K562 (cell line): ENCODE measurements around the gene PGAM2. TPM values are rescaled to one million over a fixed set of nuclear protein-coding genes. Genes with fewer than 3 reads are reported as not detected.
"Not testable (repeated sequence)": the region's sequence is repeated elsewhere in the genome, so short reads cannot be mapped to it uniquely, and the experiment has no call there.

Source experiments
- ATAC-seq: fragments of 200-7000 bp; cut with Tn5 transposase; 3 replicates; pipeline ENCODE4 v1.9.1; 2020; ENCODE audit warnings: moderate library complexity
- BruUV-seq: library from RNA; stranded (reverse); fragments of 400-500 nt; replicated peaks from 2 replicates; lab custom pipeline; 2021; lab: Mats Ljungman, UMichigan
- CTCF ChIA-PET: fragments of 300-600 bp; formaldehyde crosslinking; extraction: SDS; loops from one replicate; lab custom pipeline; 2021; ENCODE audit warnings: low intra/inter-chr PET ratio; lab: Yijun Ruan, JAX
- POLR2A ChIA-PET: fragments of 300-600, 350-650 bp; sonication (Branson Sonifier 250); formaldehyde crosslinking; extraction: SDS; loops from one replicate; lab custom pipeline; 2021; ENCODE audit warnings: antibody characterized with exemption, inconsistent platforms; lab: Yijun Ruan, JAX
- DNase-seq, 4 experiments: peaks; one replicate each; pipeline versions ENCODE4 v3.0.0 to v3.0.0-alpha.2; 2011 to 2018; ENCODE audit warnings: low spot score in 3 of 4, mixed read lengths in 3 of 4; ENCODE audit errors: extremely low read depth in 1 of 4
- FAIRE-seq: peaks from 2 replicates; lab custom pipeline; 2011; peaks lifted over from hg19 to GRCh38; lab: Jason Lieb, UNC
- H2AFZ ChIP-seq: 2 replicates; pipeline ENCODE4 v1.6.0; 2011; ENCODE audit warnings: low read depth, low read length, control low read depth, inconsistent platforms
- H3K27ac ChIP-seq: fragments of 200-600 bp; 3 replicates; pipeline ENCODE4 v1.8.0; 2011; ENCODE audit warnings: low read depth, mild to moderate bottlenecking, control low read depth, inconsistent platforms, low read length, moderate library complexity, mixed read lengths; ENCODE audit errors: extremely low read depth
- H3K27me3 ChIP-seq, 2 experiments: fragments of 300-600 bp in 1 of 2; 2 replicates in 1 of 2; 3 replicates in 1 of 2; pipeline versions ENCODE4 v1.6.0 to v1.8.0; 2011; ENCODE audit warnings: inconsistent platforms in 2 of 2, low read length in 2 of 2, mild to moderate bottlenecking in 1 of 2, mixed read lengths in 1 of 2, moderate library complexity in 1 of 2; ENCODE audit not compliant: control insufficient read depth in 2 of 2, insufficient read depth in 2 of 2
- H3K36me3 ChIP-seq: fragments of 300-600 bp; 3 replicates; pipeline ENCODE4 v1.8.0; 2011; ENCODE audit warnings: mild to moderate bottlenecking, low read length, inconsistent platforms; ENCODE audit not compliant: control insufficient read depth, insufficient read depth
- H3K4me1 ChIP-seq, 2 experiments: fragments of 200-600 bp in 1 of 2; replicated peaks in 1 of 2; 2 replicates in 1 of 2; 3 replicates in 1 of 2; pipeline versions ENCODE4 v1.5.1 to v1.8.0; 2011; ENCODE audit warnings: inconsistent platforms in 2 of 2, low read length in 2 of 2, mild to moderate bottlenecking in 1 of 2, mixed read lengths in 1 of 2, moderate library complexity in 1 of 2; ENCODE audit not compliant: control insufficient read depth in 2 of 2, insufficient read depth in 2 of 2
- H3K4me2 ChIP-seq: 2 replicates; pipeline ENCODE4 v1.6.1; 2011; ENCODE audit warnings: low read length, control low read depth, inconsistent platforms, mixed read lengths; ENCODE audit not compliant: insufficient read depth
- H3K4me3 ChIP-seq: fragments of 200-600 bp; sonication (generic), shearing (Covaris generic); 2 replicates; pipeline ENCODE4 v1.5.1; 2016; ENCODE audit warnings: control low read depth, inconsistent platforms
- H3K79me2 ChIP-seq: fragments of 200-600 bp; 3 replicates; pipeline ENCODE4 v1.8.0; 2011; ENCODE audit warnings: low read length, inconsistent platforms; ENCODE audit not compliant: control insufficient read depth, insufficient read depth
- H3K9ac ChIP-seq, 2 experiments: 2 replicates each; pipeline versions ENCODE4 v1.6.0 to v1.6.1; 2011; ENCODE audit warnings: low read depth in 2 of 2, low read length in 2 of 2, control low read depth in 1 of 2, inconsistent platforms in 1 of 2, mild to moderate bottlenecking in 1 of 2, mixed read lengths in 1 of 2; ENCODE audit not compliant: insufficient read depth in 1 of 2
- H3K9me1 ChIP-seq: one replicate; pipeline ENCODE4 v1.6.0; 2011; ENCODE audit warnings: inconsistent platforms, mild to moderate bottlenecking, low read length, moderate library complexity; ENCODE audit not compliant: control insufficient read depth, insufficient read depth
- H3K9me3 ChIP-seq: replicated peaks from 2 replicates; pipeline ENCODE4 v1.5.1; 2011; ENCODE audit warnings: low read depth, low read length, inconsistent platforms; ENCODE audit not compliant: control insufficient read depth, insufficient read depth
- H4K20me1 ChIP-seq: replicated peaks from 2 replicates; pipeline ENCODE4 v1.6.1; 2011; ENCODE audit warnings: low read length, inconsistent platforms, mixed read lengths; ENCODE audit not compliant: control insufficient read depth, insufficient read depth
- NRF1 ChIP-seq, 2 experiments: fragments of 450-650 bp; IDR thresholded peaks in 1 of 2; conservative IDR thresholded peaks in 1 of 2; 2 replicates each; pipeline ENCODE4 v1.6.1; 2014; ENCODE audit warnings: mild to moderate bottlenecking in 2 of 2
- RBM25 ChIP-seq: fragments of 200-400 bp; formaldehyde crosslinking; IDR thresholded peaks from 2 replicates; pipeline ENCODE4 v1.6.1; 2018; ENCODE audit warnings: low read length, low read depth, moderate library complexity; ENCODE audit not compliant: severe bottlenecking
- SP1 ChIP-seq: sonication (generic); formaldehyde crosslinking; IDR thresholded peaks from 2 replicates; pipeline ENCODE4 v1.8.1; 2022; ENCODE audit warnings: mild to moderate bottlenecking, missing genetic modification reagents
- ZFP36 ChIP-seq: fragments of 150-350 bp; IDR thresholded peaks from 2 replicates; pipeline ENCODE4 v1.6.1; 2018; ENCODE audit warnings: low read length, low read depth; ENCODE audit not compliant: partially characterized antibody
- ZNF121 ChIP-seq: sonication (generic); formaldehyde crosslinking; conservative IDR thresholded peaks from 2 replicates; pipeline ENCODE4 v1.8.0; 2022; ENCODE audit warnings: missing genetic modification reagents
- WGBS: fragments of 100-300 bp; shearing (Covaris generic); methylation state at CpG from one replicate; pipeline ENCODE4 v1.1.6; 2016; ENCODE audit warnings: low coverage, mixed read lengths; ENCODE audit not compliant: insufficient coverage; ENCODE audit errors: missing lambda C conversion rate; 5-methylcytosine and 5-hydroxymethylcytosine counted together
- in situ Hi-C: fragments of 300-500 bp; cut with MboI; formaldehyde crosslinking; loops from 4 replicates; pipeline ENCODE4 v1.15.0; 2018; ENCODE audit warnings: inconsistent platforms, mixed read lengths
- intact Hi-C: fragments of 100-400 bp; cut with micrococcal nuclease; formaldehyde crosslinking; loops from 2 replicates; pipeline ENCODE4 v1.14.2; 2022
- polyA plus RNA-seq, 8 experiments: library from polyadenylated mRNA; depleted of rRNA in 4 of 8; stranded (reverse) in 5 of 8; unstranded in 3 of 8; fragments of >200 nt; fragmentation: Nextera tagmentation in 2 of 8; fragmentation: Illumina TruSeq in 1 of 8; extraction: Ambion mirVana in 2 of 8; extraction: Trizol in 1 of 8; gene quantifications; 2 replicates each; pipeline versions ENCODE4 v1.2.1 to v1.2.3, GENCODE V29; 2011 to 2014; ENCODE audit warnings: inconsistent platforms in 1 of 8, missing spikeins in 1 of 8
- total RNA-seq, 7 experiments: library from RNA; depleted of rRNA in 6 of 7; stranded (reverse); fragments of >200 nt in 6 of 7; fragmentation: Illumina TruSeq in 2 of 7; extraction: Trizol in 2 of 7; gene quantifications; 2 replicates each; pipeline versions ENCODE4 v1.2.1 to v1.2.3, GENCODE V29; 2011 to 2021; ENCODE audit warnings: low replicate concordance in 1 of 7

PGAM2 gene
- total and polyA plus RNA-seq, 9 of the 15 experiments (the other 6 are each of a cell fraction or from before 2014, with no cell fraction given): not detected

DNA sequence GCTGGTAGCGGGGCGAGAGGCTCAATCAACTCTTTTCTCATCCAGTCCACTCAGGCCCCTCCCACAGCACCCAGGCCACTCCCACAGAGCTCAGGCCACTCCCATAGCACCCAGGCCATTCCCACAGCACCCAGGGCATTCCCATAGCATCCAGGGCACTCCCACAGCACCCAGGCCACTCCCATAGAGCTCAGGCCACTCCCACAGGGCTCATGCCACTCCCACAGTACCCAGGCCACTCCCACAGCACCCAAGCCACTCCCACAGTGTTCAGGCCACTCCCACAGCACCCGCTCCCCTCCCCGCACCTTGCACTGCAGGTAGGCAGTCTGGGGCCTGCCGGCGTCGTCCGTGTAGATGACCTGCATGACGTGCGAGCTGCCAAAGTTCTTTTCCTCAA is 29.0 kb downstream of the PGAM2 start:
- H3K4me2 ChIP-seq, POLR2A ChIA-PET, intact Hi-C loops, FAIRE-seq, BruUV-seq, H2AFZ ChIP-seq, in situ Hi-C loops, H3K27me3 ChIP-seq, H3K27ac ChIP-seq, H3K9me3 ChIP-seq, H4K20me1 ChIP-seq, H3K9me1 ChIP-seq, CTCF ChIA-PET, H3K4me3 ChIP-seq, H3K36me3 ChIP-seq, H3K9ac ChIP-seq, H3K79me2 ChIP-seq: not testable (repeated sequence)
- H3K4me1 ChIP-seq: peaks cover 0 to 23% of the 10 kb centered on the region in 2 experiments; a peak in 2 of 5 replicates
- TF ChIP-seq SP1 (CRISPR knock-in tag) (0 out of 2 replicates have a peak, but pooled peaks have one; percentile 39), NRF1 (conservative IDR thresholded peaks at IDR 0.05 in 1 of 2, IDR thresholded peaks at IDR 0.05 in 1 of 2) (peak; percentile 14 to 29; a peak in 1 of 4 replicates)
- peak; percentile 92 for ATAC-seq
- DNase-seq: peak in 1 of 4 experiments; percentile 59
- 0% methylated on average over 1 of the region's 10 CpGs for WGBS

DNA sequence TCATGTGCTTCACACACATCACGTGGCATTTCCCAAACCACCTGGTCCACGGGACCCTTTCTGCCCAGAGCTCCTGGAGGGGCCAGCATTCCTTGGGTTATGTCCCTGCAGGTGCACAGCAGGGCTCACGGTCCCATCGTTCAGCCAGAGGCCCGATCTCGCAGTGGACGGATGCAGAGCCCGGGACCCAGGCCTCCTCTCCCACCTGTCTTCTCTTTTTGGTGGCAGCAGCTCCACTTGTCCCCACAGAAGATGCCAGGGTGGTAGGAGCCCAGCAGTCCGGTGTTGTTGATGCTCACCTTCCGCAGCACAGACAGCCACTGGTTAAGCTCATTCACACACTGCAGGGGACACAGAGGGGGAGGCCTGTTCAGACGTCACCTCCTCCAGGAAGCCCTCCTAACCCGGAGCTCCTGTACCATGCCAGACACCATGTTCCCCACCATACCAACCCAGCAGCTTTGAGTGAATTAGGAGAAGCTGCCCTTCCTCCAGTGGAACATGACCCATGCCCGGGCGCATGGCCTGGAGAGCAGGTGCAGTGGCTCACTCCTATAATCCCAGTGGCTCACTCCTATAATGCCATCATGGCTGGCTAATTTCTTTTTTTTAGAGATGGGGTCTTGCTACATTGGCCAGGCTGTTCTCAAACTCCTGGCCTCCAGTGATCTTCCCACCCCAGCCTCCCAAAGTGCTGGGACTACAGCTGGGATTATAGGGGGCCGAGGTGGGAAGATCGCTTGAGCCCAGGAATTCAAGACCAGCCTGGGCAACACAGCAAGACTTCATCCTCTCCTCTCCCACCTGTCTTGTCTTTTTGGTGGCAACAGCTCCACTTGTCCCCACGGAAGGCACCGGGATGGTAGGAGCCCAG is 31.2 kb downstream of the PGAM2 start:
- H3K4me2 ChIP-seq, H3K27ac ChIP-seq, H3K9ac ChIP-seq, H3K4me3 ChIP-seq, intact Hi-C loops, in situ Hi-C loops, ATAC-seq, DNase-seq, H3K9me3 ChIP-seq, H4K20me1 ChIP-seq, H3K36me3 ChIP-seq, H3K27me3 ChIP-seq, H3K79me2 ChIP-seq, H2AFZ ChIP-seq, H3K9me1 ChIP-seq, CTCF ChIA-PET, BruUV-seq, FAIRE-seq: not testable (repeated sequence)
- 15% methylated on average over 9 of the region's 18 CpGs for WGBS
- H3K4me1 ChIP-seq: peaks cover 0 to 23% of the 10 kb centered on the region in 2 experiments; a peak in 3 of 5 replicates
- TF ChIP-seq ZFP36: peak; percentile 62
- peak; percentile 14 for TF ChIP-seq RBM25
- peak; percentile 64 for TF ChIP-seq ZNF121 (CRISPR knock-in tag)
- POLR2A ChIA-PET: interaction anchor here (0.6 kb wide), 1 partner anchor 501 kb away, joined by 3 read pairs; no protein-coding TSS in a partner anchor

- CTCF ChIA-PET, DNase-seq, POLR2A ChIA-PET: not testable (repeated sequence)
Measured at GRCh38 chr7:44032031-44032430, 33.3 kb downstream of the PGAM2 start.

More at GRCh38 chr7:44032031-44032430, 33.3 kb downstream of the PGAM2 start:
- ATAC-seq, H3K9me1 ChIP-seq, H2AFZ ChIP-seq, H3K79me2 ChIP-seq, H3K9me3 ChIP-seq, H4K20me1 ChIP-seq, H3K36me3 ChIP-seq, in situ Hi-C loops, FAIRE-seq, H3K27me3 ChIP-seq, BruUV-seq, H3K4me2 ChIP-seq, H3K27ac ChIP-seq, intact Hi-C loops, H3K4me3 ChIP-seq, H3K9ac ChIP-seq: not testable (repeated sequence)
- 73% methylated on average over 5 of the region's 6 CpGs for WGBS
- peaks cover 0 to 23% of the 10 kb centered on the region in 2 experiments; a peak in 3 of 5 replicates for H3K4me1 ChIP-seq
